DND-41 (cell line): ENCODE results near the gene VPS33B.

Experiments used
- EZH2 ChIP-seq: IDR thresholded peaks from 3 replicates; pipeline ENCODE4 v1.6.1; 2012; ENCODE audit warnings: borderline replicate concordance, low read depth, mild to moderate bottlenecking, moderate library complexity, low read length, inconsistent platforms; ENCODE audit not compliant: severe bottlenecking
- TF ChIP-seq, protein P1 (sequence below): IDR thresholded peaks from 2 replicates; pipeline ENCODE4 v1.5.1; 2012; ENCODE audit warnings: borderline replicate concordance, low read length, moderate library complexity, mild to moderate bottlenecking; ENCODE audit not compliant: poor library complexity, severe bottlenecking; ENCODE audit errors: extremely low read depth

DNA sequence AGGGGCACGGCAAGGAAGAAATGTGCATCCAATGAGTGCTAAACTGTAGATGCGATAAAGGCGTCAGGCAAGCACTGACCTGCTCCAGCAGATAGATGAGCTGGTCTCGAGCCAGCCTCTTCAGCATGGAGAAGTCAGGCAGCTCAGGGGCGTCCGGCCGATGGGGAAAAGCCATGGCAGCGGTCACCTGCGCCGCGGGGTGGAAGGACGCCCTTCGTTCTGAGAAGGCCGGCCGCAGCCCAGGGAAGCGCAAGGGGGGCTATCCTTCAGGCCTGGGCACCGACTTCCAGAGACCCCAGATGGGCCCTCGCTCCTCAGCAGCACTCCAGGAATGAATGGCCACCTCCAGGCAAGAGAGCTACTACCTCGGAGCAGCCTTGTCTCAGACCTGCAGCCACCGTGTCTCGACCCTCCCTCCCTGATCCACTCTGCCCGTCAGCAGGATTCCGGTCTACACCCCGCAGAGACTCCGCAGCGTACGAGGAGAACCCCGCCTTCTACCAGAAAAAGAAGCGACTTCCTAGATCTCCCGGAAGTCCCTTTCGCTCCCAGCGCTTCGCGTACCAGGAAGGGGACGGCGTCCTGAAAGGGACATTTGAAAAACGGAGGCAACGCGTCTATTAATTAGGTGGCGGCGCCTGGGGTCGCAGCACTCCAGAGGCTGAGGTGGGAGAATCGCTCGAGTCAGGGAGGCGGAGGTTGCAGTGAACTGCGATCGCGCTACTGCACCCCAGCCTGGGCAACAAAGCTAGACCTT, at the start of gene VPS33B:
- TF ChIP-seq, protein P1, sequence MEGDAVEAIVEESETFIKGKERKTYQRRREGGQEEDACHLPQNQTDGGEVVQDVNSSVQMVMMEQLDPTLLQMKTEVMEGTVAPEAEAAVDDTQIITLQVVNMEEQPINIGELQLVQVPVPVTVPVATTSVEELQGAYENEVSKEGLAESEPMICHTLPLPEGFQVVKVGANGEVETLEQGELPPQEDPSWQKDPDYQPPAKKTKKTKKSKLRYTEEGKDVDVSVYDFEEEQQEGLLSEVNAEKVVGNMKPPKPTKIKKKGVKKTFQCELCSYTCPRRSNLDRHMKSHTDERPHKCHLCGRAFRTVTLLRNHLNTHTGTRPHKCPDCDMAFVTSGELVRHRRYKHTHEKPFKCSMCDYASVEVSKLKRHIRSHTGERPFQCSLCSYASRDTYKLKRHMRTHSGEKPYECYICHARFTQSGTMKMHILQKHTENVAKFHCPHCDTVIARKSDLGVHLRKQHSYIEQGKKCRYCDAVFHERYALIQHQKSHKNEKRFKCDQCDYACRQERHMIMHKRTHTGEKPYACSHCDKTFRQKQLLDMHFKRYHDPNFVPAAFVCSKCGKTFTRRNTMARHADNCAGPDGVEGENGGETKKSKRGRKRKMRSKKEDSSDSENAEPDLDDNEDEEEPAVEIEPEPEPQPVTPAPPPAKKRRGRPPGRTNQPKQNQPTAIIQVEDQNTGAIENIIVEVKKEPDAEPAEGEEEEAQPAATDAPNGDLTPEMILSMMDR, result no peak
- no peak for TF ChIP-seq EZH2
